Measurements from ENCODE around the gene KNDC1.

The KNDC1 gene

DNA sequence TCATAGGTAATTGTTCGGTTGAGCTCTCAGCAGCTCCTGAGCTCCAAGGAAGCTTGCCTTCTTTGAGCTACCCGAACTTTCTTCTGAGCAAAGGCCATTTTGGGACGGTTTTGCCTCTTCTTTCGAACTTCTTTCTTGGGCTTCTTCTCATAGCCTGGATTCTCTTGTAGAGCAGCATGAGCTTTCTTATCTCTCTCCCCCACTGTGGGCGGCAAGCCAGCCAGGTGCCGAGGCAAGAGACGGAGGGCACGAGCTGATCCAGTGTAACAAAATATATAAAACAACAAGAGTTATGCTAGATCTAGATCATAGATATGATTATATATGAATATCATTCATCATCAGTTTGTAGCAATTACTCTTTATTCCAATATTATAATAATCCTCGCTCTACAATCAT, 16.5 kb upstream of the KNDC1 start:
- Histone ChIP-seq H3K36me3 (replicated peaks; ENCODE audit: insufficient read depth, low read length) (no peaks in the 10 kb centered on the region), H3K4me2 (ENCODE audit: low read depth, low read length) (no peak overlapping the region), H3K9me2 (replicated peaks; ENCODE audit: insufficient read depth, low read length) (no peaks in the 10 kb centered on the region), H3K27ac (ENCODE audit: low read length) (no peak overlapping the region), H4K20me1 (ENCODE audit: insufficient read depth, low read length) (no peaks in the 10 kb centered on the region), H3K9ac (ENCODE audit: low read length) (no peak overlapping the region), H3K9me3 (replicated peaks; ENCODE audit: insufficient read depth, low read length) (no peaks in the 10 kb centered on the region), H2AFZ (ENCODE audit: low read length) (no peak overlapping the region), H3F3A (ENCODE audit: insufficient read depth, low read length) (no peaks in the 10 kb centered on the region), H3K79me2 (ENCODE audit: low read length) (no peaks in the 10 kb centered on the region), H3K4me3 (ENCODE audit: low read length) (no peak overlapping the region), H3K27me3 (replicated peaks; ENCODE audit: insufficient read depth, low read length) (peaks cover 72% of the 10 kb centered on the region), H3K4me1 (ENCODE audit: low read length) (no peaks in the 10 kb centered on the region)
- no peak for DNase-seq
- TF ChIP-seq EZH2 (optimal IDR thresholded peaks at IDR 0.05; ENCODE audit: low read depth, low read length) (no peak), EZH2phosphoT487 (IDR thresholded peaks at IDR 0.05; ENCODE audit: low read length) (no peak)
- TF ChIP-seq, protein P1, sequence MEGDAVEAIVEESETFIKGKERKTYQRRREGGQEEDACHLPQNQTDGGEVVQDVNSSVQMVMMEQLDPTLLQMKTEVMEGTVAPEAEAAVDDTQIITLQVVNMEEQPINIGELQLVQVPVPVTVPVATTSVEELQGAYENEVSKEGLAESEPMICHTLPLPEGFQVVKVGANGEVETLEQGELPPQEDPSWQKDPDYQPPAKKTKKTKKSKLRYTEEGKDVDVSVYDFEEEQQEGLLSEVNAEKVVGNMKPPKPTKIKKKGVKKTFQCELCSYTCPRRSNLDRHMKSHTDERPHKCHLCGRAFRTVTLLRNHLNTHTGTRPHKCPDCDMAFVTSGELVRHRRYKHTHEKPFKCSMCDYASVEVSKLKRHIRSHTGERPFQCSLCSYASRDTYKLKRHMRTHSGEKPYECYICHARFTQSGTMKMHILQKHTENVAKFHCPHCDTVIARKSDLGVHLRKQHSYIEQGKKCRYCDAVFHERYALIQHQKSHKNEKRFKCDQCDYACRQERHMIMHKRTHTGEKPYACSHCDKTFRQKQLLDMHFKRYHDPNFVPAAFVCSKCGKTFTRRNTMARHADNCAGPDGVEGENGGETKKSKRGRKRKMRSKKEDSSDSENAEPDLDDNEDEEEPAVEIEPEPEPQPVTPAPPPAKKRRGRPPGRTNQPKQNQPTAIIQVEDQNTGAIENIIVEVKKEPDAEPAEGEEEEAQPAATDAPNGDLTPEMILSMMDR (IDR thresholded peaks at IDR 0.05; ENCODE audit: low read length): no peak

GRCh38 chr10:133144771-133145170, 15.2 kb upstream of the KNDC1 start:
- H3K27me3 ChIP-seq (replicated peaks; ENCODE audit: insufficient read depth, low read length): peaks cover 82% of the 10 kb centered on the region
- TF ChIP-seq, protein P1 (IDR thresholded peaks at IDR 0.05; ENCODE audit: low read length): no peak
- TF ChIP-seq EZH2phosphoT487 (IDR thresholded peaks at IDR 0.05; ENCODE audit: low read length) (no peak), EZH2 (optimal IDR thresholded peaks at IDR 0.05; ENCODE audit: low read depth, low read length) (no peak)
- no peaks in the 10 kb centered on the region for H3K9me2 ChIP-seq (replicated peaks; ENCODE audit: insufficient read depth, low read length)
- no peak overlapping the region for H2AFZ ChIP-seq (ENCODE audit: low read length)
- no peak overlapping the region for H3K9ac ChIP-seq (ENCODE audit: low read length)
- no peak overlapping the region for H3K4me2 ChIP-seq (ENCODE audit: low read depth, low read length)
- DNase-seq: no peak
- no peaks in the 10 kb centered on the region for H3F3A ChIP-seq (ENCODE audit: insufficient read depth, low read length)
- H3K4me1 ChIP-seq (ENCODE audit: low read length): no peaks in the 10 kb centered on the region
- H3K36me3 ChIP-seq (replicated peaks; ENCODE audit: insufficient read depth, low read length): no peaks in the 10 kb centered on the region
- no peak overlapping the region for H3K27ac ChIP-seq (ENCODE audit: low read length)
- no peaks in the 10 kb centered on the region for H3K9me3 ChIP-seq (replicated peaks; ENCODE audit: insufficient read depth, low read length)
- no peaks in the 10 kb centered on the region for H4K20me1 ChIP-seq (ENCODE audit: insufficient read depth, low read length)
- H3K4me3 ChIP-seq (ENCODE audit: low read length): no peak overlapping the region
- H3K79me2 ChIP-seq (ENCODE audit: low read length): no peaks in the 10 kb centered on the region

DNA sequence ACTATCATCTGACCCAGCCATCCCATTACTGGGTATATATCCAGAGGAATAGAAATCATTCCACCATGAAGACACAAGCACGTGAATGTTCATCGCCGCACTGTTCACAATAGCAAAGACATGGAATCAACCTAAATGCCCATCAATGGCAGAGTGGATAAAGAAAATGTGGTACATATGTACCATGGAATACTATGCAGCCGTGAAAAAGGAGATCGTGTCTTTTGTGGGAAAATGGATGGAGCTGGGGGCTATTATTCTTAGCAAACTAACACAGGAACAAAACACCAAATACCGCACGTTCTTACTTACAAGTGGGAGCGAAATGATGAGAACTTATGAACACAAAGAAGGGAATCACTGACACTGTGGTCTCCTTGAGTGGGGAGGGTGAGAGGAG, 9.8 kb upstream of the KNDC1 start:
- Histone ChIP-seq H3K4me2 (ENCODE audit: low read depth, low read length) (no peak overlapping the region), H3K4me3 (ENCODE audit: low read length) (no peak overlapping the region), H3K36me3 (replicated peaks; ENCODE audit: insufficient read depth, low read length) (no peaks in the 10 kb centered on the region), H2AFZ (ENCODE audit: low read length) (no peak overlapping the region), H3K79me2 (ENCODE audit: low read length) (no peaks in the 10 kb centered on the region), H3K4me1 (ENCODE audit: low read length) (no peaks in the 10 kb centered on the region), H3K9me2 (replicated peaks; ENCODE audit: insufficient read depth, low read length) (no peaks in the 10 kb centered on the region), H3K9ac (ENCODE audit: low read length) (no peak overlapping the region), H3K9me3 (replicated peaks; ENCODE audit: insufficient read depth, low read length) (no peaks in the 10 kb centered on the region), H3F3A (ENCODE audit: insufficient read depth, low read length) (no peaks in the 10 kb centered on the region), H3K27ac (ENCODE audit: low read length) (no peak overlapping the region), H4K20me1 (ENCODE audit: insufficient read depth, low read length) (no peaks in the 10 kb centered on the region), H3K27me3 (replicated peaks; ENCODE audit: insufficient read depth, low read length) (peaks cover 86% of the 10 kb centered on the region)
- no peak for DNase-seq
- no peak for TF ChIP-seq EZH2 (optimal IDR thresholded peaks at IDR 0.05; ENCODE audit: low read depth, low read length)
- TF ChIP-seq, protein P1 (IDR thresholded peaks at IDR 0.05; ENCODE audit: low read length): no peak
- TF ChIP-seq EZH2phosphoT487 (IDR thresholded peaks at IDR 0.05; ENCODE audit: low read length): no peak

Data from MM.1S (cell line).